VCaP (cell line): Measurements from ENCODE around the gene P3H3.

Experiments used
- H3K27ac ChIP-seq: fragments of 450-650 bp; 2 replicates; pipeline ENCODE4 v1.5.1; 2017
- TF ChIP-seq, protein P1 (sequence below): fragments of 450-650 bp; conservative IDR thresholded peaks from 2 replicates; pipeline ENCODE4 v1.5.1; 2017; ENCODE audit warnings: mild to moderate bottlenecking, moderate library complexity

P3H3 gene

DNA sequence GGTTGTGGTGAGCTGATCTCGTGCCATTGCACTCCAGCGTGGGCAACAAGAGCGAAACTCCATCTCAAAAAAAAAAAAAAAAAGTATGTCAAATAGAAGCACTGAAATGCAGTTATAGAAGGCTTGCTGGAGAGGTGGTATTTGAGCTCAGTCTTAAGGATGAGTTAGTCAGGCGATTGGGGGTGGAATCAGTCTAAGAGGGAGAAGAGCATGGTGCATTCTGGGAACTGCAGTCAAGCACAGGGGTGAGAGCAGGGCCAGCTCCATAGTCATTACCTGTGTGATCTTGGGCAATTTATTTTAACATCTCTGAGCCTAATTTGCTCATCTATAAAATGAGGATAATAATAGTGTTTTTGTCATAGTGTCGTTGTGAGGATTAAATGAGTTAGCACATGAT, 6.7 kb downstream of the P3H3 start:
- TF ChIP-seq, protein P1, sequence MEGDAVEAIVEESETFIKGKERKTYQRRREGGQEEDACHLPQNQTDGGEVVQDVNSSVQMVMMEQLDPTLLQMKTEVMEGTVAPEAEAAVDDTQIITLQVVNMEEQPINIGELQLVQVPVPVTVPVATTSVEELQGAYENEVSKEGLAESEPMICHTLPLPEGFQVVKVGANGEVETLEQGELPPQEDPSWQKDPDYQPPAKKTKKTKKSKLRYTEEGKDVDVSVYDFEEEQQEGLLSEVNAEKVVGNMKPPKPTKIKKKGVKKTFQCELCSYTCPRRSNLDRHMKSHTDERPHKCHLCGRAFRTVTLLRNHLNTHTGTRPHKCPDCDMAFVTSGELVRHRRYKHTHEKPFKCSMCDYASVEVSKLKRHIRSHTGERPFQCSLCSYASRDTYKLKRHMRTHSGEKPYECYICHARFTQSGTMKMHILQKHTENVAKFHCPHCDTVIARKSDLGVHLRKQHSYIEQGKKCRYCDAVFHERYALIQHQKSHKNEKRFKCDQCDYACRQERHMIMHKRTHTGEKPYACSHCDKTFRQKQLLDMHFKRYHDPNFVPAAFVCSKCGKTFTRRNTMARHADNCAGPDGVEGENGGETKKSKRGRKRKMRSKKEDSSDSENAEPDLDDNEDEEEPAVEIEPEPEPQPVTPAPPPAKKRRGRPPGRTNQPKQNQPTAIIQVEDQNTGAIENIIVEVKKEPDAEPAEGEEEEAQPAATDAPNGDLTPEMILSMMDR, result no peak
- no peak overlapping the region for H3K27ac ChIP-seq

GRCh38 chr12:6836851-6837250, 8.6 kb downstream of the P3H3 start:
- TF ChIP-seq, protein P1, result no peak
- H3K27ac ChIP-seq, result no peak overlapping the region

- H3K27ac ChIP-seq, result no peak overlapping the region
- TF ChIP-seq, protein P1, result no peak
Measured at GRCh38 chr12:6837370-6838060, 9.3 kb downstream of the P3H3 start.

DNA sequence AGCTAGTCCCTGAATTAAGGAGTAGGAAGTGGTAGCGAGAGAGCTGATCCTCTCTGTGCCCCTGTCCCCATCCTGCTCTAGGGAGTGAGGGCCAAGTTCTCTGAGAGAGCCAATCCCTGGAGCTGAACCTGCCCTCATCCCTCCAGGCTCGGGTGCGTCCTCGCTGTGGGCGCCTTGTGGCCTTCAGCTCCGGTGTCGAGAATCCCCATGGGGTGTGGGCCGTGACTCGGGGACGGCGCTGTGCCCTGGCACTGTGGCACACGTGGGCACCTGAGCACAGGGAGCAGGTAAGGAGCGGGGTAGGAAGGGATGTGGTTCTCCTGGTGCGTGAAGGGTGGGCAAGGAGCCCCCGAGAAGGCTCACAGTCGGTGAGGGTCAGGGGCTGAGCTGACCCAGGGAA, 10.6 kb downstream of the P3H3 start:
- H3K27ac ChIP-seq, result no peak overlapping the region

DNA sequence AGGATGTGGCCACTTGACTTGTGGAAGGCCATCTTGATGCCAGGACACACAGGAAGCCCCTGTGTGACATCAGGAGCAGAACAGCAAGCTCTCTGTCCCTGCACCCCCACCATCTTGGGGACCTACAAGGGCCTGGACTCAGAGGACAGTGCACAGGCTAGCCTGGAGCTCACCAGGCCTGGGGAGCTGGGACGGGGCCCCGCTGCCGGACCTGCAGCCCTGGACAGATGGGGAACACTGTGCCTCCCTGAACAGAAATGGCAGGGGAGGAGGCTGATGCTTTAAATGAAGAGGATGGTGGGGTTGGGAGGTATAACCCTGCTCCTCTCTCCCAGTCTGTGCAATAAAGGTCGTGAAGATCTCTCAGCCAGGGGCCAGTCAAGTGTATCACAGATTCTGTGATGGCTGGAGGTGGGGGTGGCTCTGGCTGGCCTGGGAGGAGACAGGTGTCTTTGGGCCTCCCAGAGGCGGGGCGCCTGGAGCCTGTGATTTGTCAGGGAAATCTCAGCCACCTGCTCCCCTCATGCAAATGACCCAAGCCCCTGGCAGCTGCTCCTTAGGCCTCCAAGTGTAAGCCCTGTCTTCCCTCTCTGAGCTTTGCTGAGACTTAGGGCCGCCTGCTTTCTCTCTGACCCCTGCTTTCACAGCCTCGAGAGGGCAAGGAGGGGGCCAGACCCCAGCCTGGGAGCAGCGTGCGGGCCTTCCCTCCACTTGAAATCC, 11.4 kb downstream of the P3H3 start:
- TF ChIP-seq, protein P1, result no peak
- no peak overlapping the region for H3K27ac ChIP-seq

More for the DNA sequence above, 10.6 kb downstream of the P3H3 start:
- TF ChIP-seq, protein P1, result no peak

DNA sequence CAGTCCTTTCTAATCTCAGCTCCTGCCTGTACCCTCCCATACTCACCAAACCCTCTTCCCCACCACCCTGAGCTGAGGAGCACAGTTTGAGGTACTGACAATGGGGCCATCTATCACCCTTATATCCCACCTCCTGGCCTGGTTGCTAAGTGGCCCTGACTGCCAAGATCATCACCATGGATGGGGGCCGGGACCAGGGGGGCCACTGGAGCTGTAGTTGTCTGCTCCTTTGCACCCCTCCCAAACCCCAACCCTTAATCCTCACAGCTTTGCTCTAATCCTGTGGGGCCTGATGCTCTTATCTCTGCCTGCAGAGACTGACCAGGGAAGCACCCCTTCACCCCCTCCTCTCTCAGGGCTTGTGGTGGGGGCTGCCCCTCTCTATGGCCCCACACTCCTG, 12.1 kb downstream of the P3H3 start:
- TF ChIP-seq, protein P1, result no peak
- no peak overlapping the region for H3K27ac ChIP-seq

DNA sequence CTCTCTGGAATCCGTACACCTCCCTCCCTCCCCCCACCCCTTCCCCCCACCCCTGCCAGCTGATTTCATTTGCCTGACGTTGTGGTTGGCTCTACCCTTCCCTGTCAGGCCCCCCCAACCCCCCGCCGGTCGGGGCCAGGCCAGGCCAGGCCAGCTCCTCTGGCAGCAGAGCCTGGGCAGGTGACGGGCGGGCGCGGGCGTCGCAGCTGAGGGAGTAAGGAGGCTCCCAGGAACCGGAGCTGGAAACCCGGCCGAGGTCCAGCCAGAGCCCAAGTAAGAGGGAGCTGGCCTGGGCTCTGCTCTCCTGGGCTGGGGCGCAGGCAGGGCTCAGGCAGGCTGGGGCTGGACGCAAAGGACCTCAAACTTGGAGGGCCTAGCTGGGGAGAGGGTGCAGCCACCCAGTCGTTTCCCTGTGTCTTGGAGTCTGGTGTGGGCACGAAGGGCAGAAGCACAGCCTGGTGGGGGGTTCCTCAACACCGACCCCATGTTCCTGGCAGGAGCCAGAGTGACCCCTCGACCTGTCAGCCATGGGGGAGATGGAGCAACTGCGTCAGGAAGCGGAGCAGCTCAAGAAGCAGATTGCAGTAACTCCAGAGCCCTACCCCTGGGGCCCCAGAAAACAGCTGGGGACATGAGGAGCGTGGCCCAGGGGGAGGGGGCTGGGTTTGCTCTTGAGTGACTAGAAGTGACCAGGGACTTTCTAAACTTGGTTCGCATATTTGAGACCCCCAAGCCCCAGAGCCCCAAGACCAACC, 12.7 kb downstream of the P3H3 start, which contains the start of gene GNB3:
GNB3 (plus strand) TSS at position 165 of the 755 bp plus-strand sequence; CDS start at position 528, 363 bp downstream.
- no peak within 1 kb of the TSS for H3K27ac ChIP-seq
- TF ChIP-seq, protein P1, result no peak
